Hippocampal formation (tissue), 2 donors: ENCODE measurements around the gene ACVR1.

Experiments used
- DNase-seq, 2 donors: peaks; one replicate each; lab custom pipeline; 2025; lab: John Stamatoyannopoulos, UW

The ACVR1 gene

GRCh38 chr2:157789933-157790511 lies 86.1 kb downstream of the ACVR1 start:
- no peak for DNase-seq

GRCh38 chr2:157789256-157789655 lies 86.9 kb downstream of the ACVR1 start:
- no peak for DNase-seq

- DNase-seq = no peak
These were observed 87.9 kb downstream of the ACVR1 start for GRCh38 chr2:157788201-157788600.

GRCh38 chr2:157787364-157787938 lies 88.7 kb downstream of the ACVR1 start:
- DNase-seq = no peak

DNA sequence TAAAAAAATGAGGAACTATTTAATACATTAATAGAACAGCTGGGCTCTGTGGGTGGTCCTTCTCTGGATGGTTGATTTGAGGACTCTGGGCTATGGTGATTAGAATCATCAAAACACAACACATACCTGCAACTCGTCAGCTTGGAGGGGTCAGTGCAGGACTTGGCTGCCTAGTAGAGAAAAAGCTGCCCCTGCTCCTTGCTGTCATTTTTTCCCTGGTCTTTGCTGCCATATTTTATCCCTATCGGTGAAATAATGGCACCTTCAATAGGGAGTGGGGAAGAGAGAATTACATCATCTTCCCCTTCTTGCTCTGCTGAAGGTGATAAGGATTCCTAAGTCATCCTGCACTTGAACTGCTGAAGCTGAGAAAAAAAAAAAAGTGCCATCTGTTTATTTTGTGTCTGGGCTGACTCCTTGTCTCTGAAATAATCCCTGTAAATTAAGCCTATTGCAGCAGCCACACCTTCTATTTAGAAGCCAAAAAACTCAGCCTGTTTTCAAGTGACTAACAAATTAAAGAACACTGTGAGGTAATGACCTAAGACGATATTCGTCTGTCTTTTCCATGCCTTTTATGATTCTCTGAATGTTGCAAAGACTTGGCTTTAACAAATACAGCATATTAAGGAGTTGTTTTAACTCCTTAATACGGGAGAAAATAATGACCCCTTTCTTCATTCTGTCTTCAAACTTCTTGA lies 89.3 kb downstream of the ACVR1 start:
- no peak for DNase-seq

GRCh38 chr2:157785866-157786662 lies 90.1 kb downstream of the ACVR1 start:
- DNase-seq = no peak

- DNase-seq = no peak
These were observed 90.9 kb downstream of the ACVR1 start for GRCh38 chr2:157785200-157785599.

GRCh38 chr2:157784823-157785175 lies 91.3 kb downstream of the ACVR1 start:
- no peak for DNase-seq

DNA sequence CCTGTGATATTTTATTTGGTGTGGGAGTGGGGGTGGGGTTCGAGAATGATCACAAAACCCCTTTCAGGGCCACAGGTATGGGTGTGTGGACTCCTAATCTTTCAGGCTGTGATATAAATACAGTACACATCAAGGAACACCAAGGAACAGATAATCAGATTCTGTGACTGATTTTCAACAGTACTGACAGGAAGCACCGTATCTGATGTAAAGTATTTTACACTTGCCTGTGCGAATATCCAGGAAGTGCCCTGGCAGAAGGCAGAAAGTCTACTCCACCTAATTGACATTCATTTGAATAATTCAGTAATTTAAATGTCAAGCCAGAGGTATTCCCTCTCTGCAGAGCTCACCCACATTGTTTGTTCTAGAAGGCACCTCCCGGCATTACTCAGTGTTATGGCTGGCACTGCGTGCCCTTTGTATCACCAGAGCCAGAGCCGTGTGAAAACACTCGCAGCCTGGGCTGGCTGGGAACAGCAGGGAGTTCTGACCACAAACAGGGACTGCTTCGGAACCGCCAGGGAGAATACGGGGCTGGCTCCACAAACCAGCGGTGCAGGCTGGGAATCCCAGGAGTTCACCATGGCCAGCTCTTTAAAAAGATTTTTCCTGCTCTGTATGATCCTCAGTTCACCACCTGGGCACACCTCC lies 91.8 kb downstream of the ACVR1 start:
- peak in 1 of 2 donors; percentile 22 for DNase-seq

GRCh38 chr2:157783245-157783644 lies 92.9 kb downstream of the ACVR1 start:
- DNase-seq = no peak

DNA sequence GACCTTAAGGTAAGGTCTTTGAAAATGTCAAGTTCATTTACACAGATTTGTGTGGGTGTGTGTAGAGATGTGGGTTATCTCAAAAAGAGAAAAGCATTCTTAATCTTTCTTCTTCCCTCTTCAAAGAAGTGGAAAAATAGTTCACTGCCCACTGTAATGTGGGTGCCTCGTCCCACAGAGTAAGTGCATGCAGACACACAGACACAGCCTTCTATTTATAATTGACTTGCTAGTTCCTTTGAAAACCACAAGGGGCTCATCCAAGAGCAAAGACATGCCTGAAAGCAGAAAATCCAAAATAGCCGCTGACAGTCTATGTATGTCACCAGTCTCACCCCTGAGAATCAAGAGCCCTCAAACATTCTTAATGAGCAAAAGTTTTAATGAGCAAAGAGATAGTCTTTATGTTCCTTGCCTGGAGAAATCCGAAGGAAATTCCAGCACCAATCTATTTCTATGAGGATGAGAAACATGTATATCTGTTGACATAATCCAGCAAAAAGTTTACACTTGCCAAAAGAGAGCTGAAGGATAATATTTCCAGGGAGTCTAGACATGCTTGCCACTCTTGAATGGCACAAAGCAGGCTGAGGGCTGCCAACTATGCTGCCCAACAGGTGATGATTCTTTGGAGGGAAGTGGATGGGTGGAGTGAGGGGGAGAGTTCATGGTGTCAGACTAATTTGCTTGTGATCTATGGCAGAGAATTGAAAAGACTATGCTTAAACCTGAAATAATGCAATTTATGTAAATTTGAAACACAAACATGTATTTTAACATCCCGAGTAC lies 93.9 kb downstream of the ACVR1 start:
- DNase-seq = no peak

DNA sequence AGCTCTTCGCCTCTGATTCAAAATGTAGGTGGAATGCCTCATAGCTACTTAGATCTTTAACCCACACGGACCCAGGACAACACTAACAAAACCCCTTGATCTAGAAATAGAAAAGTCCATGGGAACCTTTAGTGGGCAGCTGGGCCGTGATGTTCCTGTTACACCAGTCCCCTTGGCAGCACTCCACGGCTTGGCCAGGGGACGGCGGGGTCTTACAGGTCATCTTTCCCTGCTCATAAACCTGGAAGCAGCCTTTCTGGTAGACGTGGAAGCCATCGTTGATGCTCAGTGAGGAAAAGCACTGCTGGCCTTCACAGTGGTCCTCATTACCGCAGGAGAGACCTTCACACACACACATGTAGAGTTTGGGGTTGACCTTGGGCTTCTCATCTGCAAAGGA lies 95.9 kb downstream of the ACVR1 start:
- DNase-seq = no peak

DNA sequence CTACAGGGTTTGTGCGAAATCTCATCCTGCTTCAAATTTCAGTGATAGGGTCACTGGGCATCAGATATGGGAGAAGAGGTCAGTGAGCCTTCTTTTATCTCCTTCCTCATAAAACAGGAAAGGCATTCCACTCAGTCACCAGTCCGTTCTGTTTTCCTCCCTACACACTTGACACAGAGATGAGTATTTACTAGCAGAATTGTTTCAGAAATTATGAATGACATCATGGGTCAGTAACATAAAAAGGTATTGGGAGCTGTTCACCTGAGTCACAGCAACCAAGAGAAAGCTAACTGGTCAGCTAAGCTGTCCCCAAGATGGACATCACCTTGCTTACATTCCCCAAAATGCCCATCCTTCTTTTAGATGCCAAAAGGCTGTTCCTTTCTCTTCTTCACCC lies 96.3 kb downstream of the ACVR1 start:
- DNase-seq = no peak

DNA sequence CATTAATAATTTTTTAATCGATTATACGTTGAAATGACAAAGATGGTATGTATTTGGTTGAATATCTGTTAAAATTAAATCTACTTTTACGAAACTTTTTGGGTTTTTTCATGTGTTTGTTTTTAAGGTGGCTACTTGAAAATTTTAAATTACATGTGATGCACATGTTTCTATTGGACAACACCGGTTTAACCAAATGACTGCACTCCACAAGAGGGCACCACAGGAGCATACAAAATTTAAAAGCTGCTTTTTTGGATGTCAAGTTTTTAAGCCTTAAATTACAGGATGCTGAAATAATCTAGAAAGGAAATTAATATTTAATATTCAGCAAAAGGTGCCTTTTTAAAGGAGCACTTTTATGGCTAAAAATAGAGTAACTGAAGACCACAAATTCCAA lies 98.7 kb downstream of the ACVR1 start:
- peak; percentile 14 to 28 for DNase-seq

DNA sequence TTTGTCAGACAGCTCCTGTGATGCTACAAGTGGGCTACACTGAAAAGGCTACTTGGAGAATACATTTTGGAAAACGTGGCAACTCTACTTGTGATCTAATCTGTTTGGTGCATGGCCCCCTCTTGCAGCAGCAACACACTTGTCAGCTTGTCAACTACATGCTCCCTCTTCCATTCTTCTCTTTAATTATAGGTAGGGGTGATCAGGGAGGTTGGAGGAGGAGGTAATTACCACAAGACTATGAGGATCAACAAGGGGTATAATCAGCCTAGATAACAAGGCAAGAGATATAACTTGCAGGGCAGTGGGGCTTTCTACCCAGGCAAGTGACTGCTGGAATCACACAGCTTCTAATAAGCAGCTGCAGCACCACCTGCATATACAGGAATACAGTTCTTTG lies 104.9 kb downstream of the ACVR1 start:
- no peak for DNase-seq

GRCh38 chr2:157769856-157770255 lies 106.3 kb downstream of the ACVR1 start:
- DNase-seq = no peak

DNA sequence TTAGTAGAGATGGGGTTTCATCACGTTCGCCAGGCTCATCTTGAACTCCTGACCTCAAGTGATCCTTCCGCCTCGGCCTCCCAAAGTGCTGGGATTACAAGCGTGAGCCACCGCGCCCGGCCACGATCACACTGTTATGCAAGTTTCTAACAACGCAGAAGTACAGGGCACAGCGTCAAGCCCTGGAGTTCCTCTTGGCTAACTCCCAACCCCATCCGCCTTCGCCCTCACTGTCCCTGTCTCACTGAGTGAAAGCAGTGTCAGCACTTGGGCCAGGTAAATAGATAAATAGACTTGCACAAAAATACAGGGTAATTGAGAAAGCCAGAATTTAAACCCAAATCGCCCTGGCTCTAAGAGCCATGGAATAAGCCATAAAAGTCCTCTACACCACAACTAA lies 111.7 kb downstream of the ACVR1 start:
- DNase-seq = no peak

- DNase-seq = no peak
These were observed 114.6 kb downstream of the ACVR1 start for GRCh38 chr2:157761520-157761919.

GRCh38 chr2:157760949-157761348 lies 115.2 kb downstream of the ACVR1 start:
- no peak for DNase-seq

- DNase-seq = no peak
These were observed 116.3 kb downstream of the ACVR1 start for GRCh38 chr2:157759855-157760254.

- no peak for DNase-seq
These were observed 117.5 kb downstream of the ACVR1 start for GRCh38 chr2:157758586-157758985.

GRCh38 chr2:157757500-157757899 lies 118.6 kb downstream of the ACVR1 start:
- DNase-seq = no peak
